ENCODE results near the gene UBASH3B. TPM values are rescaled to one million over a fixed set of nuclear protein-coding genes. Genes with fewer than 3 reads are reported as not detected.

The UBASH3B gene
- total RNA-seq, 1 donor from 2014 or later: 2.0 TPM

DNA sequence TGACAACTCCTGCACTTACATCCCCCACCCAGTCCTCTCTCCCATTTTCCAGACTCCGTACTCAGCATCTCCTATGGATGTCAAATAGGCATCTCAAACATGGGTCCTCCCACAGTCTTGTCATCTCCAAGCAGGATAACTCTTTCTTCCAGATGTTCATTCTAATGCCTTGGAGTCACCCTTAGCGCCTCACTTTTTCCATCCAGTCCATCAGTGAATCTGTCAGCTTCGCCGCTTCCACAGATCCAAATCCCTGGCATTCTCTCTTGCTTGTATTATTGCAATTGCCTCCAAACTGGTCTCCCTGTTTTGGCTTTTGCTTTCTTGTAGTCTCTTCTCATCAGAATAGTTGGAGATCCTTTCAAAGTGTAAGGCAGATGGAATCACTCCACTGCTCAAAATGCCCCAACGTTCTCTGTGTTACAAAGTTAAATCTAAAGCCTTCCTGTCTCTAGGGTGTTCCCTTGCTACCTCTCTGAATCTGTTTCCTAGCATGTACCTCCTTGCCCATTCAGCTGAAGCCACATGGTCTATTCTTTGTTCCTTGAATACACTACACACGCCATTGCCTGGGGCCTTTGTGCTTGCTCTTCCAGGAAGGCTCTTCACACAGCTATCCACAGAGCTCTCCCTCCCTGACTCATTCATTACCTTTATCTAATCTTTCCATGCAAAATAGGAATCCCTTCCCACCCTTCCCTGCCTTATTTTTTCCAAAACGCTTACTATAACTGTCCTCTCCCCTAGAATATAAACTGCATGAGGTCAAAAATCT lies 64.8 kb downstream of the UBASH3B start:
- Histone ChIP-seq H3K79me2 (ENCODE audit: low read depth) (no peaks in the 10 kb centered on the region), H3K9ac (no peak overlapping the region), H2AFZ (replicated peaks) (peak overlapping the region; percentile 66), H3K27ac (no peak overlapping the region), H3K36me3 (no peaks in the 10 kb centered on the region), H3K4me1 (peaks cover 9% of the 10 kb centered on the region), H3K9me3 (ENCODE audit: low read depth) (no peaks in the 10 kb centered on the region), H3F3A (ENCODE audit: low read depth) (no peaks in the 10 kb centered on the region), H3K27me3 (no peaks in the 10 kb centered on the region), H4K20me1 (ENCODE audit: low read depth) (no peaks in the 10 kb centered on the region), H3K4me2 (no peak overlapping the region), H3K4me3 (no peak overlapping the region)
- Mint-ChIP-seq H3K4me3 (no peak overlapping the region), H3K36me3 (no peaks in the 10 kb centered on the region), H3K4me1 (peaks cover 30% of the 10 kb centered on the region), H3K27ac (peak overlapping the region; percentile 36), H3K9me3 (no peaks in the 10 kb centered on the region), H3K27me3 (ENCODE audit: insufficient read depth, low read depth) (no peaks in the 10 kb centered on the region)
- DNase-seq (ENCODE audit: low spot score): peak; percentile 30
- TF ChIP-seq EZH2 (IDR thresholded peaks at IDR 0.05): no peak
- TF ChIP-seq EZH2phosphoT487 (IDR thresholded peaks at IDR 0.05): no peak
- TF ChIP-seq CTCF (IDR thresholded peaks at IDR 0.05): no peak

- peaks cover 10% of the 10 kb centered on the region for H3K4me1 ChIP-seq
- H3K36me3 Mint-ChIP-seq: no peaks in the 10 kb centered on the region
- H2AFZ ChIP-seq (replicated peaks): no peak overlapping the region
- no peaks in the 10 kb centered on the region for H3K27me3 ChIP-seq
- H3K27me3 Mint-ChIP-seq (ENCODE audit: insufficient read depth, low read depth): no peaks in the 10 kb centered on the region
- peaks cover 30% of the 10 kb centered on the region for H3K4me1 Mint-ChIP-seq
- H3K27ac Mint-ChIP-seq: no peak overlapping the region
- H3F3A ChIP-seq (ENCODE audit: low read depth): peaks cover under 1% of the 10 kb centered on the region
- H3K4me3 Mint-ChIP-seq: no peak overlapping the region
- no peaks in the 10 kb centered on the region for H3K36me3 ChIP-seq
- H3K9me3 ChIP-seq (ENCODE audit: low read depth): no peaks in the 10 kb centered on the region
- no peak overlapping the region for H3K4me3 ChIP-seq
- H3K4me2 ChIP-seq: no peak overlapping the region
- no peaks in the 10 kb centered on the region for H3K9me3 Mint-ChIP-seq
- no peak overlapping the region for H3K27ac ChIP-seq
- no peak for DNase-seq (ENCODE audit: low spot score)
- TF ChIP-seq EZH2phosphoT487 (IDR thresholded peaks at IDR 0.05) (no peak), CTCF (IDR thresholded peaks at IDR 0.05) (no peak), EZH2 (IDR thresholded peaks at IDR 0.05) (no peak)
- H3K79me2 ChIP-seq (ENCODE audit: low read depth): no peaks in the 10 kb centered on the region
- H3K9ac ChIP-seq: no peak overlapping the region
- no peaks in the 10 kb centered on the region for H4K20me1 ChIP-seq (ENCODE audit: low read depth)
These were observed 65.9 kb downstream of the UBASH3B start for GRCh38 chr11:122721201-122721963.

DNA sequence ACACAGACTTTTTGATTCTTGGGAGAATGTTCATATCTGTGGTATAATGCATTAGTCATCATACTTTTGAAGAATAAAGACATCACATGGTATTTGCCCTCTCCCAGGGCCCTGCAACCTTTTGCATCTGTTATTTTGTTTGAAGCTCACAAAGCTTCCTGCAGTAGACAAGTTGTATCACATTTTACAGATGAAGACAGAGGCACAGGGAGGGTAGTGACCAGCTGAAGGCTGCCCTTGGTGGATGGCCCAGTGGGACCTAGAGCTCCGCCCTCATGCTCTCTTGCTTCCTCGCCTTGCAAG lies 66.4 kb downstream of the UBASH3B start:
- H3K36me3 Mint-ChIP-seq: no peaks in the 10 kb centered on the region
- Histone ChIP-seq H4K20me1 (ENCODE audit: low read depth) (no peaks in the 10 kb centered on the region), H3K27me3 (no peaks in the 10 kb centered on the region), H2AFZ (replicated peaks) (no peak overlapping the region), H3K4me2 (no peak overlapping the region), H3K4me1 (peaks cover 15% of the 10 kb centered on the region), H3K9me3 (ENCODE audit: low read depth) (no peaks in the 10 kb centered on the region), H3K4me3 (no peak overlapping the region), H3K27ac (no peak overlapping the region), H3F3A (ENCODE audit: low read depth) (peaks cover 6% of the 10 kb centered on the region), H3K9ac (no peak overlapping the region), H3K36me3 (no peaks in the 10 kb centered on the region), H3K79me2 (ENCODE audit: low read depth) (no peaks in the 10 kb centered on the region)
- TF ChIP-seq EZH2phosphoT487 (IDR thresholded peaks at IDR 0.05) (no peak), CTCF (IDR thresholded peaks at IDR 0.05) (no peak), EZH2 (IDR thresholded peaks at IDR 0.05) (no peak)
- H3K4me3 Mint-ChIP-seq: no peak overlapping the region
- no peaks in the 10 kb centered on the region for H3K9me3 Mint-ChIP-seq
- H3K27ac Mint-ChIP-seq: no peak overlapping the region
- peaks cover 36% of the 10 kb centered on the region for H3K4me1 Mint-ChIP-seq
- no peaks in the 10 kb centered on the region for H3K27me3 Mint-ChIP-seq (ENCODE audit: insufficient read depth, low read depth)
- DNase-seq (ENCODE audit: low spot score): no peak

All from neural progenitor cell (in vitro differentiated cells).